Stimulated activated CD4-positive, alpha-beta T cell treated with anti-CD3 and anti-CD28 coated beads, Interleukin-1b, Interleukin-23, amount 100 ng/mL, for 4 hours (primary cell): Measurements from ENCODE around the gene OR2B2.
"Not testable (repeated sequence)": the region's sequence is repeated elsewhere in the genome, so short reads cannot be mapped to it uniquely, and the experiment has no call there.

Experiments
- DNase-seq, 2 donors: peaks; one replicate each; pipeline ENCODE4 v3.0.0-alpha.2; 2020; ENCODE audit warnings: low read depth in 2 of 2

OR2B2 gene

GRCh38 chr6:27911956-27912446 is at the start of gene OR2B2:
TSS of gene OR2B2 (minus strand) at chr6:27912396. CDS start at chr6:27912319, 77 bp downstream.
- no peak for DNase-seq

- no peak for DNase-seq
These were observed 45.3 kb upstream of the OR2B2 start for GRCh38 chr6:27957516-27957915.

GRCh38 chr6:27956941-27957340 is 44.7 kb upstream of the OR2B2 start, which contains the start of gene OR2B6:
TSS of gene OR2B6 (plus strand) at chr6:27957241. CDS start at chr6:27957241, 0 bp downstream.
- no peak for DNase-seq

GRCh38 chr6:27951040-27951439 is 38.8 kb upstream of the OR2B2 start:
- DNase-seq: no peak

GRCh38 chr6:27948237-27948636 is 36.0 kb upstream of the OR2B2 start:
- DNase-seq: no peak

- DNase-seq: not testable (repeated sequence)
These were observed 30.9 kb upstream of the OR2B2 start for GRCh38 chr6:27943072-27943471.

GRCh38 chr6:27940766-27941165 is 28.6 kb upstream of the OR2B2 start:
- no peak for DNase-seq

GRCh38 chr6:27931209-27931608 is 19.0 kb upstream of the OR2B2 start:
- DNase-seq: no peak

GRCh38 chr6:27929930-27930329 is 17.7 kb upstream of the OR2B2 start:
- not testable (repeated sequence) for DNase-seq

- not testable (repeated sequence) for DNase-seq
These were observed 15.8 kb upstream of the OR2B2 start for GRCh38 chr6:27928041-27928440.

GRCh38 chr6:27924179-27924578 is 12.0 kb upstream of the OR2B2 start:
- DNase-seq: no peak

- DNase-seq: no peak
These were observed 10.8 kb upstream of the OR2B2 start for GRCh38 chr6:27922949-27923348.

GRCh38 chr6:27908017-27908416 is 4.2 kb downstream of the OR2B2 start:
- no peak for DNase-seq

GRCh38 chr6:27902335-27903314 is 9.6 kb downstream of the OR2B2 start:
- DNase-seq: peak; percentile 77 to 97

GRCh38 chr6:27901801-27902200 is 10.4 kb downstream of the OR2B2 start:
- DNase-seq: no peak

- not testable (repeated sequence) for DNase-seq
These were observed 12.0 kb downstream of the OR2B2 start for GRCh38 chr6:27900197-27900596.

GRCh38 chr6:27899543-27899942 is 12.7 kb downstream of the OR2B2 start:
- DNase-seq: no peak

GRCh38 chr6:27897580-27898206 is 14.5 kb downstream of the OR2B2 start:
- DNase-seq: no peak

GRCh38 chr6:27896398-27896796 is 15.8 kb downstream of the OR2B2 start:
- DNase-seq: no peak

GRCh38 chr6:27894839-27895762 is 17.1 kb downstream of the OR2B2 start:
- DNase-seq: peak; percentile 28 to 57
